RPMI7951 (cell line): ENCODE results near the gene WDR81. TPM values are rescaled to one million over a fixed set of nuclear protein-coding genes. Genes with fewer than 3 reads are reported as not detected.
"Not testable (repeated sequence)": the region's sequence is repeated elsewhere in the genome, so short reads cannot be mapped to it uniquely, and the experiment has no call there.

ENCODE experiments used
- DNase-seq: peaks from one replicate; pipeline ENCODE4 v3.0.0-alpha.2; 2012; ENCODE audit warnings: low read depth
- total RNA-seq: library from RNA; depleted of rRNA; stranded (reverse); fragments of >200 nt; shearing (Covaris generic); gene quantifications from 2 replicates; pipeline ENCODE4 v1.2.3, GENCODE V29; 2014

Gene WDR81
- total RNA-seq, 1 experiment from 2014 or later: 5.3 TPM

GRCh38 chr17:1753767-1754429 lies 29.4 kb downstream of the WDR81 start:
- no peak for DNase-seq

- no peak for DNase-seq
These were observed 30.1 kb downstream of the WDR81 start for GRCh38 chr17:1754430-1755112.

- DNase-seq: no peak
These were observed 30.8 kb downstream of the WDR81 start for GRCh38 chr17:1755252-1755826.

GRCh38 chr17:1755827-1756262 lies 31.3 kb downstream of the WDR81 start:
- DNase-seq: no peak

GRCh38 chr17:1758807-1759206 lies 34.3 kb downstream of the WDR81 start:
- no peak for DNase-seq

GRCh38 chr17:1759529-1759928 lies 35.0 kb downstream of the WDR81 start:
- DNase-seq: no peak

GRCh38 chr17:1762233-1762900 lies 37.9 kb downstream of the WDR81 start:
- peak; percentile 79 for DNase-seq

- DNase-seq: peak; percentile 94
These were observed 38.7 kb downstream of the WDR81 start for GRCh38 chr17:1762901-1763898.

- DNase-seq: peak; percentile 94
These were observed 39.8 kb downstream of the WDR81 start for GRCh38 chr17:1764284-1764683.

GRCh38 chr17:1764705-1765104 lies 40.2 kb downstream of the WDR81 start:
- DNase-seq: not testable (repeated sequence)

- DNase-seq: no peak
These were observed 41.1 kb downstream of the WDR81 start for GRCh38 chr17:1765576-1765975.

GRCh38 chr17:1766382-1767135 lies 42.1 kb downstream of the WDR81 start:
- DNase-seq: no peak

GRCh38 chr17:1767358-1767757 lies 42.9 kb downstream of the WDR81 start:
- DNase-seq: no peak

- no peak for DNase-seq
These were observed 45.4 kb downstream of the WDR81 start for GRCh38 chr17:1769822-1770477.

GRCh38 chr17:1773000-1773695 lies 48.6 kb downstream of the WDR81 start:
- DNase-seq: peak; percentile 21

GRCh38 chr17:1773696-1774181 lies 49.2 kb downstream of the WDR81 start:
- no peak for DNase-seq

- DNase-seq: no peak
These were observed 50.1 kb downstream of the WDR81 start for GRCh38 chr17:1774390-1775176.

GRCh38 chr17:1776328-1776727 lies 51.8 kb downstream of the WDR81 start:
- DNase-seq: no peak
